ENCODE results near the gene TAS1R3.

- TF ChIP-seq CTCF (IDR thresholded peaks at IDR 0.05; ENCODE audit: insufficient read depth, low read length, poor library complexity, severe bottlenecking) (no peak), EZH2phosphoT487 (conservative IDR thresholded peaks at IDR 0.05; ENCODE audit: low read length) (no peak)
Observed at GRCh38 chr1:1342061-1342562, 11.0 kb downstream of the TAS1R3 start.

All from SU-DHL-6 (cell line).